SW 1271 (cell line): ENCODE data around the gene EPS8L2.

Source experiments
- DNase-seq, 2 experiments: peaks; one replicate each; lab custom pipeline; 2025; lab: John Stamatoyannopoulos, UW

Gene EPS8L2

DNA sequence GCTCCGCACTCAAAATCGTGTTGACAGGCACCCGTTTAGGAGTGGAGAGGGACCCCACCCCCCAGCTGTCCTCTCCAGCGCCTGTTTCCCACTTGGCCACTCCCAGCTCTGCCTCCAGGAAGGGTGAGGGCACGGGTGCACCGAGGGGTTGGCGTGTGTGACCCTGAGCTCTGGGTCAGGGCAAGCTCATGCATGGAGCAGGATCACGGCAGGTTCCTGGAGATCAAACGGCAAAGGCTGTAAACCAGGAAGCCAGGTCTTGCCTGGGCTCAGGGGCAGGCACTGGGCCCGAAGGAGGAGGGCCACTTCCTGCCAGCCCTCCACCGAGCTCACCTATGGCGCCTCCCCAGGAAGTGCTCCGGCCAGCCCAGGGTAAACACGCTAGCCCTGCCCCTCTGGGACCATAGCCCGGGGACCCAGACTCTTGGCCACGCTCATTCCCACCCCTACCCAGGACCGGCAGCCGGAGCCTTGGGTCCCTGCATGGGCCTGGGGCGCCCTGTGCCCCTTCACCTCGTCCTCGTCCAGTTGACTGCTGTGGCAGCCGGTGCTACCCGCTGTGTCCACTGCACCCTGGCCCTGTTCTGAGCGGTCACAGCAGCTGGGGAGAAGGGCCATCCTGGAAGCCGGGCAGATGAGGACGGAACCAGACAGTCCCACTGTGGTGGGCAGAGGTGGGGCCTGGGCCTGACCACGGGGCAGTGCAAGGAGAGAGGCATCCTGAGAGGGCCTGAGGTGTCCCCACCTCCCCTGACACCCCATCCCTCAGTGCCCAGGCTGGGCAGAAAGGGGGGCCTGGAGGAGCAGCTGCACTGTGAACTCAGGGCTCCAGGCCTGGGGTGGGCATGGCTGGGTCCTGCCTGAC, 1.0 kb upstream of the EPS8L2 start:
- DNase-seq: no peak

- no peak for DNase-seq
Observed at GRCh38 chr11:706439-706956, 467 bp downstream of the EPS8L2 start.

DNA sequence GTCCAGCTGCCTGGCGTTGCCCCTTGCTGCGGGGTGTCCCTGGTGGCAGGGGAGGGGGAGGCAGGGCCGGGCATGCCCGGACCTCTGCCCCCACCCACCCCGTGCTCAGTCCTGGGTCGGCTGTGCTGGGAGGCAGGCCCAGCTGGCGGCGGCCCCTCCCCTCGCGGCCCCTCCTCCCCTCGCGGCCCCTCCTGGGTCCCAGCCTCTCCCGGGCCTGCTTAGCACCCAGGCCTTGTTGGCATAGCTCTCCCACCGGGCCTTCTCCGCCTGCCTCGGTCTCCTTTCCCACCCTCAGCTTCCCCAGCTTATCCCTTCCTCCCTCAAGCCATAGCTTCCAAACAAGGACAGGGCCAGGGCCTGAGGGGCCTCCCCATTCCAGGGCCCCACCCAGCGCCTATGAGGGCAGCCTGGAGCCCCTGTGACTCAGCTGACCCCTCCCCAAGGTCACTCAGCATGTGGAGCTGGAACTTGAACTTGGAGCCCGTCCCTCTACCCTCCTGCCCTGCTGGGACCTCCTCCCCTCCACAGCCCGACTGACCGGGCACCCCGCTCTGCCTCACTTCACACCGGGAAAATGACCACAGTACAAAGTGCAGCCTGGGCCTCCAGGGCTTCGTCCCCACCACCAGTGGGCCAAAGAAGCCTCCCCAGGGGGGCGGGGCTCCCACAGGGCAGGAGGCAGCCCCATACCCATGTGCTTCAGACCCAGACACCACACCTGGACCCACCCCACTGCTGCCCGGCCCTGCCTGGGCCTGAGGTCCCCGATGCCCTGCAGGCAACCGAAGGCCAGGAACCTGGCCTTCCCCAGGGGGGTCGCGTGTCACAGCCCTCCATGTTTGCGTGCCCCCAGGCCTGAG, 1.2 kb downstream of the EPS8L2 start:
- DNase-seq: peak in 1 of 2 experiments; percentile 32

GRCh38 chr11:707817-708420, 1.9 kb downstream of the EPS8L2 start:
- DNase-seq: peak in 1 of 2 experiments; percentile 13

DNA sequence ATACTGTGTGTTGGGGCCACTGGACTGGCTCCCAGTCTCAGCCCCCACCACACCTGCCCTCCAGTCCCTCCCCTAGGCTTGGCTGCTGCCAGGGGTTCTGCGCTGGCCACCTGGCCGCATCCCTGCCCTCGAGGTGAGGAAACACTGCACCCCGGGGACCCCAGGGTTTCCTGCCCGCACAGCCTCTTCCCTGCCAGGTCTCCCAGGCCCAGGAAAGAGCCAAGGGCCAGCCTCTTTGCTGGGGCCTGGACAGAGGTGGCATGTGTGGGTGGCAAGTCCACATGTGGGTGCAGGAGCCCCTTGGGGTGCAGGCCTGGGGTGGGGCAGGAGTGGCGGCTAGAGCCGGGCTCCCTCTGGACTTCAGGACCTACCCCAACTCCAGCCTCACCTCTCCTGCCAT, 2.5 kb downstream of the EPS8L2 start:
- DNase-seq: no peak

GRCh38 chr11:709109-709997, 3.3 kb downstream of the EPS8L2 start:
- DNase-seq: no peak

DNA sequence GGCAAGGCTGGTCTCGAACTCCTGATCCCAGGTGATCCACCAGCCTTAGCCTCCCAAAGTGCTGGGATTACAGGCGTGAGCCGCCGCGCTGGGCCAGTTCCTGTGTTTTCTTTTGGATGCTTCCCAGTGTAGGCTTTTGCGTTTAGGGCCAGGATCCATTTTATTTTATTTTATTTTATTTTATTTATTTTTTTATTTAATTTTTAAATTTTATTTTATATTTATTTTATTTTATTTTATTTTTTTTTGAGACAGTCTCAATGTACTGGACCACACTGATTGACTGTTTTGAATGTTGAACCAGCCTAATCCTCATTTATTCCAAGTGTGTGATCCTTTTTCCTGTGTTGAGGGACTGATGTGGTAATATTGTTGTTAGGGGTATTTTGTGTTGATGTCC, 8.4 kb downstream of the EPS8L2 start:
- DNase-seq: no peak

- no peak for DNase-seq
Observed at GRCh38 chr11:719214-720016, 13.4 kb downstream of the EPS8L2 start.

- DNase-seq: no peak
Observed at GRCh38 chr11:720017-720641, 14.1 kb downstream of the EPS8L2 start.

- DNase-seq: no peak
Observed at GRCh38 chr11:720642-721246, 14.7 kb downstream of the EPS8L2 start.

- DNase-seq: no peak
Observed at GRCh38 chr11:721247-721740, 15.3 kb downstream of the EPS8L2 start.

DNA sequence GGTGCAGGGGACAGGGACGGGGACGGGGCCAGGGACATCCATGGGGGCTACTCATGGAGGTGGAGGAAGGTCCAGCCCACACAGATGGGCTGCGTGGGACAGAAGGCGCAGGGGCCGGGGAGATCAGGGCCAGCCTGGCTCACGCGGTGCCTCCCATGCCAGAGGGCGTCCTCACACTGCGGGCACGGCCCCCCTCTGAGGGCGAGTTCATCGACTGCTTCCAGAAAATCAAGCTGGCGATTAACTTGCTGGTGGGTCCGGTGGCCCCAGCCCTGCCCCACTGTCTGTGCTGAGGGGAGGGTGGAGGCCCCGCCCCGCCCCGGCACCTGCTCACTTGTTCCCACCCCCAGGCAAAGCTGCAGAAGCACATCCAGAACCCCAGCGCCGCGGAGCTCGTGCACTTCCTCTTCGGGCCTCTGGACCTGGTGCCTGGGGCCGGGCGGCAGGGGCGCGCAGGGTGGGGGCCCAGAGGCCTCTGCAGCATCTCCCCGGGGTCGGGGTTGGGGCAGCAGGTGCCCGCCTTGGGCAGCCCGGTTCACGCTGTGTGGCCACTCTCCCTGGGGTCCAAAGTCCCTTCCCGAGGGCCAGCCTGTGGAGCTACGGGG, 15.8 kb downstream of the EPS8L2 start:
- DNase-seq: no peak

DNA sequence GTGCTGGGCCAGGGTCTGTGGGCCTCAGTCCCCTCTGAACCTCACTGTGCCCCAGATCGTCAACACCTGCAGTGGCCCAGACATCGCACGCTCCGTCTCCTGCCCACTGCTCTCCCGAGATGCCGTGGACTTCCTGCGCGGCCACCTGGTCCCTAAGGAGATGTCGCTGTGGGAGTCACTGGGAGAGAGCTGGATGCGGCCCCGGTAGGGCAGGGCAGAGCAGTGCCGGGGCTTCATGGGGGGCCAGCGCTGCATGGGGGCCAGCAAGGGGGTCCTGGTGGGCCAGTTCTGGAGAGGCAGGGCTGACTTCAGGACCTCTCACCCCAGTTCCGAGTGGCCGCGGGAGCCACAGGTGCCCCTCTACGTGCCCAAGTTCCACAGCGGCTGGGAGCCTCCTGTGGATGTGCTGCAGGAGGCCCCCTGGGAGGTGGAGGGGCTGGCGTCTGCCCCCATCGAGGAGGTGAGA, 16.3 kb downstream of the EPS8L2 start:
- no peak for DNase-seq

GRCh38 chr11:723120-723883, 17.3 kb downstream of the EPS8L2 start:
- DNase-seq: peak in 1 of 2 experiments; percentile 57

GRCh38 chr11:724049-724777, 18.2 kb downstream of the EPS8L2 start:
- DNase-seq: no peak

DNA sequence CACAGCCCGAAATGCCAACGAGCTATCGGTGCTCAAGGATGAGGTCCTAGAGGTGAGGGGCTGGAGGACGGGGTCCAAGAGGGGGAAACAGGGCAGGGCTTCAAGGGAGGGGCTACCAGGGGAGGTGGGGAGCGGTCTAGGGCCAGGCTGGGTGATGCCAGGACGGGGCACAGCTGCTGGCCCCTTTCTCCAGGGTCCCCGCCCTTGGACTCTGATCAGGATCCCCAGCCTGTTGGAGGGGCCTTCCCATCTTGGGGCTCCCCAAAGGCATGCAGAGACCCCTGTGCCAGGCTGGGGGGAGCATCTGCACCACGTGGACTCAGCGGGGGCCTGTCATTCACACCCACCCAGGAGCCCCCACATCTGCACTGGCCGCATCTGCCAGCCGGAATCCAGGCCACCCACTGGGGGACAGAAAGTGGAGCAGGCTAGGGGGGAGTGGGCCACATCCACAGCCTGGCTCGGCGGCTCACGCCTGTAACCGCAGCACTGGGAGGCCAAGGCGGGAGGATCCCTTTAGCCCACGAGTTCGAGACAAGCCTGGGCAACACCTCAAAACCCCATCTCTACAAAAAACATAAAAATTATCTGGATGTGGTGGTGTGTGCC, 18.9 kb downstream of the EPS8L2 start:
- no peak for DNase-seq

DNA sequence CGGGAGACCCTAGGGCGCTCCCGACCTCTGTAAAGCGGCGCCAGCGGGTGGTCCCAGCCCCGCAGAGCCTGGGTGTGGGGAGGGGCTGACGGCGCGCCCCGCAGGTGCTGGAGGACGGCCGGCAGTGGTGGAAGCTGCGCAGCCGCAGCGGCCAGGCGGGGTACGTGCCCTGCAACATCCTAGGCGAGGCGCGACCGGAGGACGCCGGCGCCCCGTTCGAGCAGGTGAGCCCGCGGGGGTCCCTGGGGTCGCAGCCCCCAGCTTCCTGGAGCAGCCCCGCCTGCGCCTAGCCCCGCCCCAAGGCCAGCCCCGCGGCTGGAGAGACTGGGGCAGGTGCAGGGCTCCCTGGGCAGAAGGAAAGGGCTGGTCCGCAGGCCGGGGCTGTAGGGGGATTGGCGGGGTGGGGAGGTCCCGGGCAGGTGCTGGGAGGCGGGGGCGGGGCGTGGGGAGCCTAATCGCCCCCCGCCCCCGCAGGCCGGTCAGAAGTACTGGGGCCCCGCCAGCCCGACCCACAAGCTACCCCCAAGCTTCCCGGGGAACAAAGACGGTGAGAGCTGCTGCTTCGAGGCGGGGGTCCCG, 19.7 kb downstream of the EPS8L2 start:
- DNase-seq: no peak
